ENCODE data around the gene TMEM200C. TPM values are rescaled to one million over a fixed set of nuclear protein-coding genes. Genes with fewer than 3 reads are reported as not detected.

TMEM200C gene
- total and polyA plus RNA-seq, 10 of the 15 experiments (the other 5 are each of a cell fraction or from before 2014, with no cell fraction given), result not detected

- H3K9ac ChIP-seq (ENCODE audit: control insufficient read depth, insufficient read depth, low read length), result no peak overlapping the region
- H2AFZ ChIP-seq (ENCODE audit: control insufficient read depth, low read depth, low read length), result no peak overlapping the region
- ChIA-PET CTCF (no interaction called here), POLR2A (no interaction called here), SMC1A (ENCODE audit: uncharacterized antibody, unreplicated experiment) (no interaction called here), RAD21 (ENCODE audit: unreplicated experiment) (no interaction called here)
- H3K27me3 ChIP-seq (replicated peaks in 1 of 2; ENCODE audit: control insufficient read depth in 2 of 2, insufficient read depth in 2 of 2, low read length in 1 of 2), result peaks cover 0 to 1% of the 10 kb centered on the region in 2 experiments; a peak in 1 of 4 replicates
- ATAC-seq (no peak), FAIRE-seq (no peak), DNase-seq (ENCODE audit: low read depth, low spot score) (no peak)
- no peak overlapping the region for H3K4me2 ChIP-seq (ENCODE audit: control insufficient read depth, insufficient read depth)
- no peaks in the 10 kb centered on the region for H3K9me3 ChIP-seq (replicated peaks; ENCODE audit: control insufficient read depth, insufficient read depth, low read length)
- H3K27ac ChIP-seq (ENCODE audit: control insufficient read depth, insufficient read depth), result no peak overlapping the region
- H4K20me1 ChIP-seq (ENCODE audit: control insufficient read depth, insufficient read depth), result no peaks in the 10 kb centered on the region
- BruUV-seq (replicated peaks), result no TSS peak
- in situ Hi-C loops (cut with MboI) (no loop called here), intact Hi-C loops (cut with micrococcal nuclease; ENCODE audit: unreplicated experiment) (loop anchor here (10.0 kb wide), 2 partner anchors 238 to 768 kb away; no protein-coding TSS in a partner anchor)
- no peaks in the 10 kb centered on the region for H3K4me1 ChIP-seq (ENCODE audit: control insufficient read depth, insufficient read depth, low read length)
- WGBS (ENCODE audit: insufficient coverage, insufficient replicate concordance, low lambda C conversion rate, missing lambda C conversion rate), result 6% methylated on average over 3 of the region's 3 CpGs
- no peak for TF ChIP-seq IKZF1 (conservative IDR thresholded peaks at IDR 0.05)
- TF ChIP-seq RCOR1 (conservative IDR thresholded peaks at IDR 0.05; ENCODE audit: low read depth, low read length), result no peak
- H3K79me2 ChIP-seq (ENCODE audit: control insufficient read depth, insufficient read depth, low read length), result no peaks in the 10 kb centered on the region
- no peaks in the 10 kb centered on the region for H3K36me3 ChIP-seq (ENCODE audit: control insufficient read depth in 2 of 2, insufficient read depth in 2 of 2, low read length in 1 of 2)
- no peak overlapping the region for H3K4me3 ChIP-seq
Measured at GRCh38 chr18:5842653-5843052, 52.7 kb downstream of the TMEM200C start.

GRCh38 chr18:5841518-5841917, 53.8 kb downstream of the TMEM200C start:
- no peaks in the 10 kb centered on the region for H3K79me2 ChIP-seq (ENCODE audit: control insufficient read depth, insufficient read depth, low read length)
- H3K4me2 ChIP-seq (ENCODE audit: control insufficient read depth, insufficient read depth), result no peak overlapping the region
- H3K27me3 ChIP-seq (replicated peaks in 1 of 2; ENCODE audit: control insufficient read depth in 2 of 2, insufficient read depth in 2 of 2, low read length in 1 of 2), result peaks cover 0 to 1% of the 10 kb centered on the region in 2 experiments; a peak in 1 of 4 replicates
- DNase-seq (ENCODE audit: low read depth, low spot score) (no peak), FAIRE-seq (no peak), ATAC-seq (no peak)
- intact Hi-C loops (cut with micrococcal nuclease; ENCODE audit: unreplicated experiment) (loop anchor here (10.0 kb wide), 2 partner anchors 237 to 767 kb away; no protein-coding TSS in a partner anchor), in situ Hi-C loops (cut with MboI) (no loop called here)
- RAD21 ChIA-PET (ENCODE audit: unreplicated experiment), result no interaction called here
- no peak overlapping the region for H3K4me3 ChIP-seq
- H3K4me1 ChIP-seq (ENCODE audit: control insufficient read depth, insufficient read depth, low read length), result no peaks in the 10 kb centered on the region
- H3K27ac ChIP-seq (ENCODE audit: control insufficient read depth, insufficient read depth), result no peak overlapping the region
- no peak overlapping the region for H3K9ac ChIP-seq (ENCODE audit: control insufficient read depth, insufficient read depth, low read length)
- no TSS peak for BruUV-seq (replicated peaks)
- CTCF ChIA-PET, result interaction anchor here (0.8 to 1.6 kb wide), 2 partner anchors 8 to 14 kb away, joined by 3 read pairs; no protein-coding TSS in a partner anchor
- 0% methylated on average over 2 of the region's 2 CpGs for WGBS (ENCODE audit: insufficient coverage, insufficient replicate concordance, low lambda C conversion rate, missing lambda C conversion rate)
- H3K9me3 ChIP-seq (replicated peaks; ENCODE audit: control insufficient read depth, insufficient read depth, low read length), result no peaks in the 10 kb centered on the region
- H2AFZ ChIP-seq (ENCODE audit: control insufficient read depth, low read depth, low read length), result no peak overlapping the region
- no peaks in the 10 kb centered on the region for H3K36me3 ChIP-seq (ENCODE audit: control insufficient read depth in 2 of 2, insufficient read depth in 2 of 2, low read length in 1 of 2)
- SMC1A ChIA-PET (ENCODE audit: uncharacterized antibody, unreplicated experiment), result no interaction called here
- no peaks in the 10 kb centered on the region for H4K20me1 ChIP-seq (ENCODE audit: control insufficient read depth, insufficient read depth)
- POLR2A ChIA-PET, result no interaction called here
- TF ChIP-seq KLF5 (IDR thresholded peaks at IDR 0.05; ENCODE audit: partially characterized antibody) (no peak), RAD51 (IDR thresholded peaks at IDR 0.05) (no peak), ZNF207 (IDR thresholded peaks at IDR 0.05; ENCODE audit: borderline replicate concordance) (no peak), TBL1XR1 (IDR thresholded peaks at IDR 0.05; ENCODE audit: low read depth, low read length) (no peak), ZNF592 (IDR thresholded peaks at IDR 0.05) (no peak), JUND (IDR thresholded peaks at IDR 0.05; ENCODE audit: low read depth, low read length) (no peak), MTA2 (IDR thresholded peaks at IDR 0.05; ENCODE audit: low read depth) (no peak), ATF2 (IDR thresholded peaks at IDR 0.05; ENCODE audit: low read length) (no peak), NFYB (IDR thresholded peaks at IDR 0.05; ENCODE audit: insufficient read depth, low read depth, low read length) (no peak), ZNF384 (IDR thresholded peaks at IDR 0.05; ENCODE audit: borderline replicate concordance, low read depth, low read length) (no peak), ETV6 (conservative IDR thresholded peaks at IDR 0.05 in 1 of 2, IDR thresholded peaks at IDR 0.05 in 1 of 2; ENCODE audit: borderline replicate concordance in 1 of 2, low read depth in 1 of 2) (no peak), NBN (IDR thresholded peaks at IDR 0.05) (no peak)

All from GM12878 (cell line).